Psoas muscle (tissue), 8 donors: ENCODE measurements around the gene PI4KB. TPM values are rescaled to one million over a fixed set of nuclear protein-coding genes. Genes with fewer than 3 reads are reported as not detected.

Experiments used
- ATAC-seq, 4 donors: fragments of 200-7000 bp; cut with Tn5 transposase; one replicate each; pipeline ENCODE4 v1.9.1; 2020; ENCODE audit warnings: moderate library complexity in 3 of 4, mild to moderate bottlenecking in 2 of 4
- DNase-seq, 2 donors: peaks; one replicate each; pipeline ENCODE4 v3.0.0-alpha.2; 2020
- H3K27ac ChIP-seq: fragments of 200-600 bp; one replicate; pipeline ENCODE4 v1.8.0; 2022
- H3K27me3 ChIP-seq, 3 donors: fragments of 200-600 bp in 1 of 3; one replicate each; pipeline versions ENCODE4 v1.6.1 to v1.8.0; 2013 to 2022; ENCODE audit warnings: low read length in 2 of 3, mild to moderate bottlenecking in 2 of 3, moderate library complexity in 1 of 3; ENCODE audit not compliant: insufficient read depth in 3 of 3
- H3K36me3 ChIP-seq, 2 donors: fragments of 200-600 bp in 1 of 2; one replicate each; pipeline versions ENCODE4 v1.6.1 to v1.8.0; 2013 to 2022; ENCODE audit warnings: low read depth in 1 of 2, mild to moderate bottlenecking in 1 of 2, moderate library complexity in 1 of 2; ENCODE audit not compliant: insufficient read depth in 1 of 2
- H3K4me1 ChIP-seq: fragments of 200-600 bp; one replicate; pipeline ENCODE4 v1.8.0; 2022
- H3K4me3 ChIP-seq: fragments of 200-600 bp; one replicate; pipeline ENCODE4 v1.8.0; 2022; ENCODE audit warnings: mild to moderate bottlenecking
- H3K9me3 ChIP-seq: fragments of 200-600 bp; one replicate; pipeline ENCODE4 v1.8.0; 2022
- CTCF ChIP-seq: fragments of 200-600 bp; IDR thresholded peaks from one replicate; pipeline ENCODE4 v1.8.0; 2022; ENCODE audit warnings: antibody characterized with exemption
- WGBS, 3 donors: extraction: QIAGEN DNeasy Blood & Tissue Kit; methylation state at CpG; one replicate each; pipeline versions ENCODE4 v1.1.6 to v1.1.7; 2013; 5-methylcytosine and 5-hydroxymethylcytosine counted together
- intact Hi-C, 2 donors: fragments of 100-400 bp; cut with DNase I; formaldehyde crosslinking; loops; one replicate each; pipeline versions ENCODE4 v1.11.0 to v1.14.2; 2022
- polyA plus RNA-seq, 3 donors: library from polyadenylated mRNA; stranded (reverse); fragments of 200-250 nt; gene quantifications; one replicate each; pipeline ENCODE4 v1.2.3, GENCODE V29; 2013
- total RNA-seq, 4 donors: library from RNA; stranded (reverse); fragmentation: NEBNext Ultra II Directional in 2 of 4; extraction: Animal tissue kit (Norgen Biotek cat#: 25700) in 2 of 4; gene quantifications; one replicate each; pipeline versions ENCODE4 v1.2.1 to v1.2.4, GENCODE V29; 2021 to 2023
- donor health status: healthy with polysubstance abuse.
- donor health status: DM: no; HTN: no; CAD: no; lungs with moderate emphysema.
- donor health status: Bipolar disorder and iron deficiency.
- donor health status: healthy.
- donor health status: DM: yes; HTN: yes; CAD: no.
- donor health status: DM: no; HTN: no; CAD: no.
- donor health status: DM: no; HTN: no; CAD: no.
- donor health status: DM: yes; HTN: yes; CAD: no.

The PI4KB gene
- total and polyA plus RNA-seq, 7 donors, result 42.6 to 96.4 (median 66.3) TPM

GRCh38 chr1:151311589-151312331 is 15.5 kb downstream of the PI4KB start:
- H3K4me3 ChIP-seq, result peak overlapping the region; percentile 27
- H3K4me1 ChIP-seq, result peaks cover 57% of the 10 kb centered on the region
- H3K27me3 ChIP-seq, result no peaks in the 10 kb centered on the region
- no peaks in the 10 kb centered on the region for H3K9me3 ChIP-seq
- H3K27ac ChIP-seq, result peak overlapping the region; percentile 97
- ATAC-seq, result peak; percentile 93 to 97 (median 96)
- peaks cover 10 to 62% of the 10 kb centered on the region in 2 donors for H3K36me3 ChIP-seq
- peak; percentile 84 to 89 for DNase-seq
- no peak for TF ChIP-seq CTCF
- intact Hi-C loops, result loop anchor here (1.0 to 2.0 kb wide), 2 partner anchors 15 to 16 kb away; partner anchors contain the start of gene PI4KB (in 2 of the 2)
- WGBS, 3 donors, result 42 to 59% (median 44%) methylated on average over 7 of the region's 7 CpGs

- H3K27me3 ChIP-seq, result no peaks in the 10 kb centered on the region
- H3K4me1 ChIP-seq, result peaks cover 57% of the 10 kb centered on the region
- no peak for TF ChIP-seq CTCF
- peak overlapping the region; percentile 97 for H3K27ac ChIP-seq
- peaks cover 8 to 62% of the 10 kb centered on the region in 2 donors for H3K36me3 ChIP-seq
- H3K4me3 ChIP-seq, result peak overlapping the region; percentile 27
- ATAC-seq (peak; percentile 9 to 44 (median 36)), DNase-seq (no peak)
- 39 to 62% (median 50%) methylated on average over 4 of the region's 4 CpGs for WGBS, 3 donors
- no peaks in the 10 kb centered on the region for H3K9me3 ChIP-seq
- intact Hi-C loops, result loop anchor here in 1 of 2 donors (1.0 kb wide), 1 partner anchor 16 kb away; the partner anchor contains the start of gene PI4KB
These were observed 16.2 kb downstream of the PI4KB start for GRCh38 chr1:151311011-151311410.

- 34 to 40% (median 39%) methylated on average over 7 of the region's 7 CpGs for WGBS, 3 donors
- TF ChIP-seq CTCF, result no peak
- H3K36me3 ChIP-seq, result peaks cover 11 to 63% of the 10 kb centered on the region in 2 donors
- H3K4me1 ChIP-seq, result peaks cover 57% of the 10 kb centered on the region
- H3K27me3 ChIP-seq, result no peaks in the 10 kb centered on the region
- no peaks in the 10 kb centered on the region for H3K9me3 ChIP-seq
- H3K27ac ChIP-seq, result peak overlapping the region; percentile 97
- DNase-seq, result no peak
- intact Hi-C loops, result loop anchor here in 1 of 2 donors (10.0 kb wide), 1 partner anchor 95 kb away; no protein-coding TSS in a partner anchor
- peak; percentile 17 to 62 (median 34) for ATAC-seq
- H3K4me3 ChIP-seq, result peak overlapping the region; percentile 27
These were observed 17.3 kb downstream of the PI4KB start for GRCh38 chr1:151309811-151310323.

- Histone ChIP-seq H3K4me1 (no peaks in the 10 kb centered on the region), H3K9me3 (no peaks in the 10 kb centered on the region), H3K4me3 (no peak overlapping the region), H3K27ac (no peak overlapping the region), H3K27me3 (no peaks in the 10 kb centered on the region), H3K36me3 (peaks cover 23 to 100% of the 10 kb centered on the region in 2 donors)
- no peak for TF ChIP-seq CTCF
- no peak for ATAC-seq
- DNase-seq, result no peak
- intact Hi-C loops, result no loop called here
- WGBS, 3 donors, result 78 to 93% (median 88%) methylated on average over 2 of the region's 2 CpGs
These were observed 32.3 kb downstream of the PI4KB start for GRCh38 chr1:151294742-151295462.
